ENCODE data around the gene MARCO.

DNA sequence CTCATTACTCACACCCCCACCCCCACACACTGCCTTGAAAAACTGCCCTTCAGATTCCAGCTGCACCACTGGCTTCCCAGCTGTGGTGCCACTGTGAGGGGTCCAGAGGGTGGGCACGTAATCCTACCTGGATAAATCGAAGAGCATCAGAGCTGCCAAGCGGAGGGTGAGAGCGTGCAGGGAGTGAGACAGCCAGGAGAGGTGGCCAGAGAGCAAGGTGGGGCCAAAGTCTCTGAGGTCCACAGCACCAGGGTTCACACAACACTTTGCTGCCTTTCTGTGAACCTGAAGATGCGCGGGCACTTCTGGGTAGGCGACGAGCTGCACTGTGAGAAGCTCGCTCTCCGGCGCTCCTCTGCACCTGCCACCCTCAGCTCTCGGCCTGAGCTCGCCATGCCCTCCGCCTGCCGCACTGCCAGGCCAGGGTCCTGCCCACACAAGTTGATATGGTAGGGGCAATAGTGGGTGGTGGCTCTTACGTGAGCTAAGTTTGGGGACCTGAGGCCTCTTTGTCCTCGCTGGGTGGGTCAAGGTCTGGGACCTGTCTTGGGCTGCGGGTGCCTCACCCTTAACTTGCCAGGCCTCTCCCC lies 83.9 kb downstream of the MARCO start:
- TF ChIP-seq, protein P1, sequence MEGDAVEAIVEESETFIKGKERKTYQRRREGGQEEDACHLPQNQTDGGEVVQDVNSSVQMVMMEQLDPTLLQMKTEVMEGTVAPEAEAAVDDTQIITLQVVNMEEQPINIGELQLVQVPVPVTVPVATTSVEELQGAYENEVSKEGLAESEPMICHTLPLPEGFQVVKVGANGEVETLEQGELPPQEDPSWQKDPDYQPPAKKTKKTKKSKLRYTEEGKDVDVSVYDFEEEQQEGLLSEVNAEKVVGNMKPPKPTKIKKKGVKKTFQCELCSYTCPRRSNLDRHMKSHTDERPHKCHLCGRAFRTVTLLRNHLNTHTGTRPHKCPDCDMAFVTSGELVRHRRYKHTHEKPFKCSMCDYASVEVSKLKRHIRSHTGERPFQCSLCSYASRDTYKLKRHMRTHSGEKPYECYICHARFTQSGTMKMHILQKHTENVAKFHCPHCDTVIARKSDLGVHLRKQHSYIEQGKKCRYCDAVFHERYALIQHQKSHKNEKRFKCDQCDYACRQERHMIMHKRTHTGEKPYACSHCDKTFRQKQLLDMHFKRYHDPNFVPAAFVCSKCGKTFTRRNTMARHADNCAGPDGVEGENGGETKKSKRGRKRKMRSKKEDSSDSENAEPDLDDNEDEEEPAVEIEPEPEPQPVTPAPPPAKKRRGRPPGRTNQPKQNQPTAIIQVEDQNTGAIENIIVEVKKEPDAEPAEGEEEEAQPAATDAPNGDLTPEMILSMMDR (IDR thresholded peaks at IDR 0.05; ENCODE audit: borderline replicate concordance, extremely low read depth, low read length, poor library complexity, severe bottlenecking): no peak
- no peak for TF ChIP-seq EZH2 (IDR thresholded peaks at IDR 0.05; ENCODE audit: borderline replicate concordance, low read depth, low read length, severe bottlenecking)
